ENCODE results near the gene GUCD1. TPM values are rescaled to one million over a fixed set of nuclear protein-coding genes. Genes with fewer than 3 reads are reported as not detected.
"Not testable (repeated sequence)": the region's sequence is repeated elsewhere in the genome, so short reads cannot be mapped to it uniquely, and the experiment has no call there.

GUCD1 gene
- polyA plus RNA-seq, 3 donors: 87.7 to 98.2 (median 88.1) TPM

DNA sequence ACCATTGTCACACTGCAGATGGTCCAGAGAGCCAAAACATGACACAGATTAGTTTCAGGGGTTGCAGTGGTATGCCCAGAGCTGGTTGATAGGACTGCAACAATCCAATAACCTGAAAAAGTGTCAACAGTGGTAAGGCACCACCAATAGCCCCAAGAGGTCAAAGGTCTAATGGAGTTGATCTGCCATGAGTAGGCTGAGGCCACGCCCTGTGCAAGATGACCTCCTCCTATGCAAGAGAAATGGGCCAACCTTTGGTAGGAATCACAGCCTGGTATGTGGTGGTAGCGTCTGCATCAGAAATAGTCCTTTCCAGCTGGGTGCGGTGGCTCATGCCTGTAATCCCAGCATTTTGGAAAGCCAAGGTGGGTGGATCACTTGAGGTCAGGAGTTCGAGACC is 19.6 kb downstream of the GUCD1 start:
- DNase-seq (ENCODE audit: low read depth in 3 of 3, low spot score in 2 of 3): no peak

DNA sequence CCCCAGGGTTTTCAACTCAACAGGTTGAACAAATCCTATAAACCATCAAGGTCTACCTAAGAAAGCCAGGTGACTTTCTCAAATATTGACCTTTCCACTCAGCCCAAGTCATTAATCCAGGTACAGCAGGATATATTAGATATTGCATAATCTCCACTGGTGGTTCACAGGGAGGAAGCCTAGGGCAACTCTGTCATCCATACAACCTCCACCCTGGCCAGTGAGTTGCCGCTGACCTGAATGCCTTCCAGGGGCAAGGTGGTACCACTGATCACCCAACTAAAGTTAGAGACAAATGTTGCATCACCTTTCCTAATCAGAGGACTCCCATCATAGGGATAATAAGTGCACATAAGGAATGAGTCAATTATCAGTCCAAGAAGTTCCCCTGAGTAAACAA is 22.9 kb downstream of the GUCD1 start:
- DNase-seq (ENCODE audit: low read depth in 3 of 3, low spot score in 2 of 3): no peak

DNA sequence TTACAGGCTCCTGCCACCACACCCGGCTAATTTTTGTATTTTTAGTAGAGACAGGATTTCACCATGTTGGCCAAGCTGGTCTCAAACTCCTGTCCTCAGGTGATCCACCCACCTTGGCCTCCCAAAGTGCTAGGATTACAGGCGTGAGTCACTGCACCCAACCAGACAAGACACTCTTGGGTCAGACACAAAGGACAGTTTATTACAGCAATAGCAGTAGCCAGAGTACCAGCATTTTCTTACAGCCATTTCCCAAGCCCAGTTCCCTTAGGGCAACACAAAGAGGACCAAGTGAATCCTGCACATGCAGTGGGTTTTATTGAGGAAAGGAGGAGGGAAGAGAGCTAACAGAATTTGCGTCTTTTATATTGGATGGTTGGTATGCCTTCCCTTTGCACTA is 24.0 kb downstream of the GUCD1 start:
- not testable (repeated sequence) for DNase-seq (ENCODE audit: low read depth in 3 of 3, low spot score in 2 of 3)

DNA sequence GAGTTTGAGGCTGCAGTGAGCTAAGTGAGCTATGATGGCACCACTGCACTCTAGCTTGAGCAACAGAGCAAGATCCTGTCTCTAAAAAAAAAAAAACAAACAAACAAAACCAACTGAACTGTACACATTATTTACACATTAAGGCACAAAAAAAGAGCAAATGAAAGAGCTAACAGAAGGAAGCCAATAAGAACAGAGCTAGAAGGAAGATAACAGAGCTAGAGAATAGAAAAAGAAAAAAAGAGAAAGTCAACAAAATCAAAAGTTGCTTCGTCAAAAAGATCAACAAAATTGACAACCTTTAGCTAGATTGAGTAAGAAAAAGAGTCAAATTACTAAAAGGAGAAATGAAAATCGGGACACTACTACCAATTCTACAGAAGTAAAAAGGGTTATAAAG is 25.0 kb downstream of the GUCD1 start:
- no peak for DNase-seq (ENCODE audit: low read depth in 3 of 3, low spot score in 2 of 3)

DNA sequence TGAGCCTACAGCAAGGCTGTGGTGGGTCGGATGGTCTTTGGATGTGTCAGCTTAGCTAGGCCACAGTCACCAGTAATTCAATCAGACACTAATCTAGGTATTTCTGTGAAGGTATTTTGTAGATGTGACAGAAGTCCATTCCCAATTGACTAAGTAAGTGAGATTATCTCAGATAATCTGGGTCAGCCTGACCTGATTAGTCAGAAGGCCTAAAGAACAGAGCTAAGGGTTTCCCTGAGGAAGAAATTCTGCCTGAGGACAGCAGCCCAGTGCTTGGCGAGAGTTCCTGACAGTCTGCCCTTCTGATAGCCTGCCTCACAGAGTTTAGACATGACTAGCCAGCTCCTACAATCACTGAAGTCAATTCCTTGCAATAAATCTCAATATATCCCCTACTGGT is 28.7 kb downstream of the GUCD1 start:
- no peak for DNase-seq (ENCODE audit: low read depth in 3 of 3, low spot score in 2 of 3)

DNA sequence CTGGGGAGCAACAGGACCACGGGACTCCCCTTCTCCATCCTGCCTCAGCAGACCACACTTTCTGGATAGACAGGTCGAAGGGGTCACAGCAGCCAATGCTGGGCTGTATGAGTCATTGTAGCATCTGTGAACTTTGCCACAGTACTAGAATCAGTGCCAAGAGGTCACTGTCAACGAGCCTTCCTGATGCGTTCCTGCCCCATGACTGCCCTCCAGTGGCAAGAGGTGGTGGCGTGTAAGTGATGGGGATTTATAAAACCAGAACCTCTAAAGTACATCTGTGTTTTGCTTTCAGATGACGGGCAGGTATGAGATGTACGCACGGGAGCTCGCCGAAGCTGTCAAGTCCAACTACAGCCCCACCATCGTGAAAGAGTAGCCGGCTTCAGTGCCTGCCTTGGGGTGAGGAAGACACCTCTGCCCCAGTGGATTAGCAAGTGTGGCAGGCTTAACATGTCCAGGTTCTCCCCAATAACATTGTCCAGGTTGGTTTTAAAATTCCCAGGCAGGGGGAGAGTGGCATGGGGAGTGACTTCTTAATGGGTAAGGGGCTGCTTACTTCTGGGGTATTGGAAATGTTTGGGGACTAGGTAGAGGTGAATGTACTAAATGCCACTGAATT is 29.4 kb downstream of the GUCD1 start:
- DNase-seq (ENCODE audit: low read depth in 3 of 3, low spot score in 2 of 3): no peak

DNA sequence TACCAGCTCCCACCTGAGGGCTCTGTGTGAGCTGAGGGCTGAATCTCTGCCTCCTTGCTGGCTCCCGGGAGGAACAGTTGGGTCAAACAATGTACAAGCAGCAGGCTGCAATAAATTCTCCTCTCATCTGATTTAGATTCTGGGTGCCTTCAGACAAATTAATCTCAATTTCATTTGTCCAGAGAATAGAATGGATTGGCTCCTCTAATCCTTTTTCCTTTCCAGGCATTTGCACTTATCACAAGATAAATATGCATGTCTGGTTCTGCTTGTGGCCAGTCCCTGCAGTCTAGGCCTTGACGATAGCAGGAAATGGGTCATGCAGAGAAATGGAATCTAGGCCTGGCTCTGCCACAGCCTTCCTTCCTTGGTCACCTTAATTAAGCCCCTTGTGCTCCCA is 31.1 kb downstream of the GUCD1 start:
- no peak for DNase-seq (ENCODE audit: low read depth in 3 of 3, low spot score in 2 of 3)

DNA sequence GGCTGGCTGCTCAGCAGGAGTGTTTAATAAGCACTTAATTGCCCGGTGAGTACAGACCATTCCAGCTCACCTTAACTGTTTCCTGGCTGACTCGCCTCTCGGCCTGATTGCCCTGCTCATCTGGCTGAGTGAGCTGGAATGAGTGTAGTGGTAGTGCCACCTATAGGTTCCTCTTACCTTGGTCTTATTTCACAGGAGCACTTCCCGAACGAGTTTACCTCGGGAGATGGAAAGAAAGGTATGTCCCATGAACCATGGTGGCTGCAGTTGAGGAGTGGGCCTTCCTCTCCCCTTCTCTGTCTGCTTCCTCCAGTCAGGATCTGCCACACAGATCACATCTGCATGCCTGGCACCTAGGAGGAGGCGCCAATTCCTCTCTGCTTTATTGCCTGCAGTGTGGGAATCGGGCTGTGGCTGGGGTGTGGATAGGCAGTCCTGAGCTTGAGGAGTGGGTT is 33.1 kb downstream of the GUCD1 start:
- peak; percentile 33 to 52 (median 50) for DNase-seq (ENCODE audit: low read depth in 3 of 3, low spot score in 2 of 3)

DNA sequence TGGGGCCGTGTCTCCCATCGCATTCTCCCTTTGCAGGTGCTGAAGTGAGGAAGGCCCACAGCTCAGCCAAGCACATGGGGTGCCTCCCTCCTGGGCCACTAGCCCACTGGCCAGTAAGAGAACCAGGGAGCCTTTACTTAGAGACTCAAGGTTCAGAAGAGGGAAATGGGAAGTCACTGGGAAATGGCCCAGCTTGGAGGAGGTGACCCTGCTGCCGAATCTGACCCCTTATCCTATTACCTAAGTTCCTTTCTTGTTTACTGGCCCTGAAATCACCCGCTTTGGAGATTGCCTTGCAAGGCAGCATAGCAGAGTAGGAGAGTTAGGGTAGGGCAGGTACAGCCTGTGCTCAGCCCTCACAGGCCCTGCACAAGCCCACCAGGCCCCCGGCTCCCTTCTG is 35.4 kb downstream of the GUCD1 start:
- no peak for DNase-seq (ENCODE audit: low read depth in 3 of 3, low spot score in 2 of 3)

DNA sequence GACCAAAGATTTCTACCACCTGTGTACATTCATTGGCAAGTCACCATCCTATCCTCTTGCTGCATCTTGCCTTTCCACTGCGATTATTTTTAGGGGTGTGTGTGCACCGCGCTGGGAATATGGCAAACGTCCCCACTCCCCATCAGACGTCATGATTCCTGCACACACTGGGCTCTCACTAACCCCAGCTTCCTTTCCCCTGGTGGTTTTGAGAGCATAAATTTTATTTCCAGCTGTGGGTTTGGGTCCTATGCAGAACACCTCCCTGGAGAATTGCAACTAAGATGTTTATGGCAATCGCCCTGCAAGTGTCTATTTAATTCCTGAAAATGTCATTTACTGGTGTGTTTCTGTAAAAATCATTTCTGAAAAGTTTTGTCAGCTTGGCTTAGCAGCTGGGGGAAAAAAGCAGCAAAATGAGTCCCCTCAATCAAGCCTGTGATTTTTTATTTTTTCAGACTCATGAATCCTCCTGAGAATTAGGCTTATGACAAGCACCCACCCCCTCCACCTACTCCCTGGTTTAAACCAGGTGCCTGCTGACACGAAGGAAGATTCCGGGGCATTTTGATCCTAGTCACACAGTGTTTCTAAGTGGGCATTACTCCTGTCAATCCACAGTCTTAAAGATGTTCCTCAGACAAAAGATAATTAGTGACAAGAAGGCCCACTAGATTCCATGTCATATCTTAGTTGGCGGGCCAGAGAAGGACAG is 36.0 kb downstream of the GUCD1 start:
- DNase-seq (ENCODE audit: low read depth in 3 of 3, low spot score in 2 of 3): no peak

DNA sequence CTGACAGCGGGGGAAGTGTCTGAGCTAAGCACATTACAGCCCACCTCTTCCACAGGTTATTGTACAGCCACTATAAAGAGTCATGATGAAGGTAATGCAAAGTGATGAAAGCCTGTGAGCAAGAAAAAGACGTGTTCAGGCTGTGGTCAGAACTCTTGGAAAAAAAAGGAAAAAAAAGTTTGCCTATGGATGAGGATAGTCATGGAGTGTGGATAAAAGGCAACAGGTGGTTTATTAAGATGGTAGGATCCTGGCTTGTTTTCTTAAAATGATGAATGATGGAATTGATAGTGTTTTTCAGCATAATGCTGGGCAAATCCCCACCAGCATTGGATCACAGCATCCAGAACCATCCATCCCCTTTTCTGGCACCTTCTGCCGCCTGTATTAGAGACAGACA is 36.7 kb downstream of the GUCD1 start:
- DNase-seq (ENCODE audit: low read depth in 3 of 3, low spot score in 2 of 3): no peak

DNA sequence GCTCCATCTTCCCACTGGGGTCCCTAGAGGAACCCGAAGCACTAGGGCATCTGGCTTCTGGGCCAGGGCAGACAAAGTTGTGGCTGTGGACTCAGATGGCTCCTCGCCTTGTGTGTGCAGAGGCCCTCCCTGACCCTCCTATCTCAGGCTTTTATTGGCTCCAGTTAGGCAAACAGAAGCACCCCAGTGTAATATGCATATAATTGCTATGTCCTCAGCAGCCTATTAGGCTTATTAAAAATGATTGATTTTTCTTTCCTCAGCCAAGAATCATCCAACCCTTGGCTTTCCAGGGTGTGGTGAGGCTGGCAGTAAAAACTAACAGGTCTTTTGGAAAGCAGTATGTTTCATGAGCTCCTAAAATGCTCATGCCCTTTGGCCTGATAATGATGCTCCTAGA is 37.5 kb downstream of the GUCD1 start:
- DNase-seq (ENCODE audit: low read depth in 3 of 3, low spot score in 2 of 3): no peak

DNA sequence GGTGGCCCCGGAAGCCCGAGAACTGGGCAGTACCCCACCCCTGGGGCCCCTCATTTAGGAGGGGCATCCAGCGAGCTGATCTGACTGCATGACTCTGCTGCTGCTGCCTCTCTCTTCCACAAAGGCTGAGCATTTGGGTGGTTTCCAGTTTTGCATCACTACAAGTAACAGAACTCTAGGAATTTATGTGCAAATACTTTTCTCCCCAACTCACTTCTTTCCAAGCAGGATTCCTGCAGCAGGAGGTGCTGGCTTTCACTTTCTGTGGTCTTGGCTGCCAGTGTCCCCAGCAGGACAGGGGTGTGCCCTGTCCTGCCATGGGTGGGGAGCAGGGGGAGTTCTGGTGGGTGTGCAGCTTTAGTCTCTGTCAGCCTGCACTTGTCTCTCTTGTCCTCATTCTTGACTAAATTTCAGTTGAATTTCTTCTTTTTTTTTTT is 38.6 kb downstream of the GUCD1 start:
- DNase-seq (ENCODE audit: low read depth in 3 of 3, low spot score in 2 of 3): peak in 1 of 3 donors; percentile 38

DNA sequence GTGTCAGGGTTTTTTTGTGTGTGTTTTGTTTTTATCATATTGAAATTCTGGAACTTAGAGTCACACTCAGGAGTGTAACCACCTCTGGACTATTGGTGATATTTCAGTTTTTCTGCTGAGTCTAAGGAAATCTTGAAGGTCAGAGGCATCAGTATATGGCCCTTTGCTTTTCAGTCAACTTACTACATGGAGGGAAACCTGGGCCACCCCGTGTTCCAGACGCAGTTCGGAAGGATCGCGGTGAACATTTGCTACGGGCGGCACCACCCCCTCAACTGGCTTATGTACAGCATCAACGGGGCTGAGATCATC is 40.0 kb downstream of the GUCD1 start:
- DNase-seq (ENCODE audit: low read depth in 3 of 3, low spot score in 2 of 3): no peak

DNA sequence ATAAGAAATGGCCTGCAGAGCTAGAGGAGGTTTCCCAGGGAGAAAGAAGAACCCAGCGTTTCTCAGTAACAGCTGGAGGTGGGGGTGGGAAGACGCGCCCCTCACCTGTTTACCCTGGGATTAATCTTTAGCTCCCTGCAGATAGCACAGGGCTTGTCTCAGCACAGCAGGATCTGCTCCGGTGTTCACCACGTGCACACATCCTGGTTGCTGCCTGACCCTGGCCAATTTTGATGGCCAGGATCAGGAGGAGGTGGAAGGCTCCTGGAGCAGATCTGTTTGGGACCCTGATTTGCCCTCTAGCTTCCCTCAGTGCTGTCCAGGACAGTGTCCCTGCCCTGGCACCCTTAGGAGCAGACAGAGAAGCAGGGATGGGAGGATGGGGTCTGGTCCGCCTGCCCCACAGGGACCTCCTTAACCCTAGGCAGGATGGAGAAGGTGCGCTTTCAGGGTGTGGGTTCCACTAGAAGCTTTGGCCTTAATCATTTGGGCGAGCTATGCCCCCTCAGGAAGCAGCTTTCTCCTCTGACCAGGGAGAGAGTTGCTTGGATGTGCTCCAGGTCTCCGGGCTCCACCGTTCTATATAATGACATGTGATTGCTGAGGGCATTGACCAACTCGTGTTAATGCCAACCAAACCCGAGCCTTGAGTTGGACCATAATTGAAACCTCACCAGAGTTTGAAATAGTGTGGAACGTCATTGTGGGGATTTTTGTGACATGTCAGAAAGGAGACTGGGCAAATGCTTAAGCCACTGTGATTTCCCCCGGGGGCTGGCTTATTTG is 40.5 kb downstream of the GUCD1 start:
- DNase-seq (ENCODE audit: low read depth in 3 of 3, low spot score in 2 of 3): no peak

DNA sequence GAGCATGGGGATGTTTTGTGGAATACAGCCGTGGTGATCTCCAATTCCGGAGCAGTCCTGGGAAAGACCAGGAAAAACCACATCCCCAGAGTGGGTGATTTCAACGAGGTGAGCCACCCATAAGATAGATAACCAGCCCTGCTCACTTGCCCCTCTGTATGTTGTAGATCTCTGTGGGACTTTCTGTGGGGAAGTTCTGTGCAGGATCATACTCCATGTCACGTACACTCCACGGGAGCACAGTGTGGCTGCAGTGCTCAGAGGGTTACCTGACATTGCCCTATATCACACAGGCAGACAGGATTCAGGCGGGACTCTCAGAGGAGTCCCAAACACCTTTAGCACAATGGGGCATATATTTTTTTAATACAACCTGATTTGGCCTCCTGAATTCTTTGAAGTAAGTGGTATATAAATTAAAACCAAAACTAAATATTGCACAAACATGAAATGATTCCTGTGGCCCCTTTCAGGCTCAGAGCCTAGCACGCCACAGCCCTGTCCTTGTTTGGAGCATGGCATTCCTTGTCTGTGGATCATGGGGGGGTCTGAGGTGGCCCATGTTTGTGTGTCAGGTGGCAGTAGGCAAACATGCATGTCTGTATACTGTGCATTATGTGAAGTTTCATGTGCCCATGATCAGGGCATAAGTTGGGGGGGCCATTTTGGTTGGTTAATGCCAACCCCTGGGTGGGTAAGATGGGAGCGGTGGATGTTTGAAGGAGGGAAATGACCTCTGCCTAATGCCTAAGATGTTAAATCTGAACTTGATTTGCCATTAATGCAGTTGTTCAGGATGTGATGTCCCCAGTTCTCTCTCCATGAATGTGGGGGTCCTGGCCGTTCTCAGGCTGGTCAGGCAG is 41.3 kb downstream of the GUCD1 start:
- DNase-seq (ENCODE audit: low read depth in 3 of 3, low spot score in 2 of 3): no peak

DNA sequence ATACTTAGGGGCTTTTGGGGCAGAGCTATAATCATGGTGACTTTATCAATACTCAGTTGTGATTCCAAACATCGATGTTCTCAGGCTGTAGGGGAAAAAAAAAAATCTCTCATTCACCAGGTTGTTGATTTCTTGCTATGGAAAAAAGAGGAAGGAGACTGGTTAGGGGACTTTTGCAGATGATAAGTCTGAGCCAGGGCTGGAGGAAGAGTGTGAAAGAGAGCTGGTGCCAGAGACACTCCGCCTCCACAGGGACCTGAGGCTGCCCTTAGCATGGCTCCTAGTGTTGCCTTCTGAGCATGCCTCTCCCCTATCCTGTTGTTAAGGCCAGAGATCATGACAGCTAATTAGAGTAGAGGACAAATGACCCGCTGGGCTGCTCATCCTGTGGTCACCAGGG is 42.9 kb downstream of the GUCD1 start:
- DNase-seq (ENCODE audit: low read depth in 3 of 3, low spot score in 2 of 3): no peak

DNA sequence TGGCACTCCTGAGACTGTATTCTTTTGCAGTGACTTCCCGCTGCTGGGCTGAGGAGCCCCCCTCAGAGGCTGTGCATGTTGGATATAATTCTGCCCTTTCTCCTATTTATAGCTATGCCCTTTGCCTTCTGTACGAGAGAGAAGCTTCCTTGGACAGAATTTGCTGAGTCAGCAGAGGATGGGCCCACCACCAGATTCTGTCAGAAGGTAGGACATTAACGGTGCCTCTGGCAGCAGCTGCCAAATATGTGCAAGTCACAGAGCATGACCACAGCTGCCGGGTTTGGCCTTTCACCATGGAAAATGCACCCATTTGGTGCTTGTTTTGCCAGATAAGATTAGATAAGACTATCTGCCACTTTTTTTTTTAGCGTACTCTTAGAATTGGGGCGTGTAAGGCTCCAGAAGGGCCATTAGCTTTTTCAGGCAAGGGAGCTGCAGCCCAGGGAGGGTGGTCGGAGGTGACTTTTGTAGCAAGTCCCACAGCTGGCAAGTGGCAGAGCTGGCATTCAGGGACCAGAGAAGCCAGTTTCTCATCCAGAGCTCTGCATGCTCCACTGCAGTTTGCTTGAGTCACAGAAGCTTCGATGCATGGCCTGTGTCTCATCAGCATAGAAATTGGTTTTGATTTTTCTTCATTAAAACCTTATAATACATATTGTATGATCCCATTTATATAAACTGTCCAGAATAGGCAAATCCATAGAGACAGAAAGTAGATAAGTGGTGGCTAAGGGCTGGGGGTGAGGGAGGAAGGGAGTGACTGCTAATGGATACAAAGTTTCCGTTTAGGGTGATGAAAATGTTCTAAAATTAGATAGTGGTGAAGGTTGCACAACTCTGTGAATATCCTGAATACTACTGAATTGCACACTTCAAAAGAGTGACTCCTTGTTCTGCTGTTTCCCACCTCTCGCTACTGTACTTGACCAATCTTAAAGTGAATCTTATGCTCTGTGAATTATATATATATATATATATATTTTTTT is 44.0 kb downstream of the GUCD1 start:
- no peak for DNase-seq (ENCODE audit: low read depth in 3 of 3, low spot score in 2 of 3)

DNA sequence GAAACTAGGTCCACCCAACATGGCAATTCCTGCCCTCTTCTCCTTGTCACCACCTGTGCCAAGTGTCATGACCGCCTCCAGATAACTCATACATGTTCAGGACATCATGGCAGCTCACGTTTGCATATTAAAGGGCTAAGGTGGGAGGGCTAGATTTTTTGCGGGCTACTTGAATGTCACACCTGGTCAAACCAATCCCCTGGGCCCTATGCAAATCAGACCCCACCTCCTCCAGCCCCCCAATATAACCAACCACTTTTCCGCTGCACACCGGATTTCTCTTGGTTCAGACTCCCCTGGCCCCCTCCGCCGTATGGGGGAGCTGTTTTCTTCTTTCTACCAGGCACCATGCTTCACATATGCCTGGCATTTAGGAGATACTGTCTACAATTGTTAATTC is 47.2 kb downstream of the GUCD1 start:
- no peak for DNase-seq (ENCODE audit: low read depth in 3 of 3, low spot score in 2 of 3)

Data from right renal cortex interstitium (tissue), 3 donors.